ENCODE measurements around the gene DDX42. TPM values are rescaled to one million over a fixed set of nuclear protein-coding genes. Genes with fewer than 3 reads are reported as not detected.
A peak's percentile ranks its signal among the peaks of the same experiment; 100 is the strongest.

The DDX42 gene
- total and polyA plus RNA-seq, 2 of the 13 experiments (the other 11 are each of a cell fraction or from before 2014, with no cell fraction given): 87.2 to 92.9 TPM

DNA sequence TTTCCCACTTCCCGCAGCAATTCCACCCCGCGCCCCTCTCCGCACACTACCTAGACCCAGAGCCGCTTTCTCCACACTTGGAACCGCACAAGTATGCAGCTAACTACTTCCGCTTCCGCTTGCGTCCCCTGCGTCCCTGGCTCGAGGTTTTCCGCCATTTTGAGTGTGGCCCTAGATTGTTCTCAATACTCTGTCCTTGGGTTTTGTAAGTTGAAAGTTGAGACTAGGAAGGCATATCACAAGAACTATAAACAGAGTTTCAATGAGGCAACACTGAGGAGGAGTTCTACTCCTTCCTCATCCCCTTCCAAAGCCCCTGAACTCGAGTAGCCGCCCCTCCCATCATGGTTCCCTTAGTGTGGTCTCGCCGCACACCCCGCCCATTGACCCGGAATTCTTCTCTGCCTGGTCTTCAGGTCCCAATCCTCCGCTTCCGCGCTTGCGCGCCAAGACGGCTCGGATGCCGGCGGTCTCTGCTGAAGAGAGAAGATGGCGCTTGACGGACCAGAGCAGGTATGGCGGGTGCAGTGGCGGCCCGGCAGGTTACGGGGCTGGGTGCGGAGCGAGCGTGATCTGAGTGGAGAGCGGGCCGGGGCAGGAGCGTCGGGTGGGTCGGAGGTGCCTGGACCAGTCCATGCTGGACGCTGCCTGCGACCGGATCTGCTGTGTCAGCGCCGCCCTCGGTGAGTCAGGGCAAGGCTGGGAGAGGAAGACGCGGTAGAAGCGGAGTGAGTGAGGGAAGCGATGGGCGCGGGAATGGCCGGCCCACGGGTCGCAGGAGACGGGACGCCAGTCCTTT lies 53.2 kb downstream of the DDX42 start, which contains the start of the genes FTSJ3 and PSMC5 (continued):
- peak; percentile 90; the same call in 1 of the 2 replicates for TF ChIP-seq ZNF232 (CRISPR knock-in tag; IDR thresholded peaks at IDR 0.05; ENCODE audit: borderline replicate concordance)
- peak; percentile 94 for TF ChIP-seq ZNF343 (CRISPR knock-in tag; IDR thresholded peaks at IDR 0.05)
- TF ChIP-seq ZNF225 (CRISPR knock-in tag; IDR thresholded peaks at IDR 0.05): peak; percentile 91; the same call in 1 of the 2 replicates
- TF ChIP-seq, protein P1, sequence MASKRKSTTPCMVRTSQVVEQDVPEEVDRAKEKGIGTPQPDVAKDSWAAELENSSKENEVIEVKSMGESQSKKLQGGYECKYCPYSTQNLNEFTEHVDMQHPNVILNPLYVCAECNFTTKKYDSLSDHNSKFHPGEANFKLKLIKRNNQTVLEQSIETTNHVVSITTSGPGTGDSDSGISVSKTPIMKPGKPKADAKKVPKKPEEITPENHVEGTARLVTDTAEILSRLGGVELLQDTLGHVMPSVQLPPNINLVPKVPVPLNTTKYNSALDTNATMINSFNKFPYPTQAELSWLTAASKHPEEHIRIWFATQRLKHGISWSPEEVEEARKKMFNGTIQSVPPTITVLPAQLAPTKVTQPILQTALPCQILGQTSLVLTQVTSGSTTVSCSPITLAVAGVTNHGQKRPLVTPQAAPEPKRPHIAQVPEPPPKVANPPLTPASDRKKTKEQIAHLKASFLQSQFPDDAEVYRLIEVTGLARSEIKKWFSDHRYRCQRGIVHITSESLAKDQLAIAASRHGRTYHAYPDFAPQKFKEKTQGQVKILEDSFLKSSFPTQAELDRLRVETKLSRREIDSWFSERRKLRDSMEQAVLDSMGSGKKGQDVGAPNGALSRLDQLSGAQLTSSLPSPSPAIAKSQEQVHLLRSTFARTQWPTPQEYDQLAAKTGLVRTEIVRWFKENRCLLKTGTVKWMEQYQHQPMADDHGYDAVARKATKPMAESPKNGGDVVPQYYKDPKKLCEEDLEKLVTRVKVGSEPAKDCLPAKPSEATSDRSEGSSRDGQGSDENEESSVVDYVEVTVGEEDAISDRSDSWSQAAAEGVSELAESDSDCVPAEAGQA (IDR thresholded peaks at IDR 0.05; ENCODE audit: low read depth): peak; percentile 87
- TF ChIP-seq, protein P1 (CRISPR knock-in tag; IDR thresholded peaks at IDR 0.05; ENCODE audit: borderline replicate concordance): no peak
- no peak for TF ChIP-seq FOXP1 (IDR thresholded peaks at IDR 0.05)
- no peak for TF ChIP-seq FOXP1 (CRISPR knock-in tag; IDR thresholded peaks at IDR 0.05)
- TF ChIP-seq ELF3 (CRISPR knock-in tag; IDR thresholded peaks at IDR 0.05): peak; percentile 78; the same call in 1 of the 2 replicates
- peak; percentile 48; the same call in 1 of the 2 replicates for TF ChIP-seq ZNF24 (IDR thresholded peaks at IDR 0.05)
- peak; percentile 94; the same call in 1 of the 2 replicates for TF ChIP-seq ZBTB3 (CRISPR knock-in tag; IDR thresholded peaks at IDR 0.05; ENCODE audit: borderline replicate concordance, low read depth)
- TF ChIP-seq KDM6A (CRISPR knock-in tag; IDR thresholded peaks at IDR 0.05; ENCODE audit: low read depth): peak; percentile 13; the same call in 1 of the 2 replicates
- TF ChIP-seq, protein P2, sequence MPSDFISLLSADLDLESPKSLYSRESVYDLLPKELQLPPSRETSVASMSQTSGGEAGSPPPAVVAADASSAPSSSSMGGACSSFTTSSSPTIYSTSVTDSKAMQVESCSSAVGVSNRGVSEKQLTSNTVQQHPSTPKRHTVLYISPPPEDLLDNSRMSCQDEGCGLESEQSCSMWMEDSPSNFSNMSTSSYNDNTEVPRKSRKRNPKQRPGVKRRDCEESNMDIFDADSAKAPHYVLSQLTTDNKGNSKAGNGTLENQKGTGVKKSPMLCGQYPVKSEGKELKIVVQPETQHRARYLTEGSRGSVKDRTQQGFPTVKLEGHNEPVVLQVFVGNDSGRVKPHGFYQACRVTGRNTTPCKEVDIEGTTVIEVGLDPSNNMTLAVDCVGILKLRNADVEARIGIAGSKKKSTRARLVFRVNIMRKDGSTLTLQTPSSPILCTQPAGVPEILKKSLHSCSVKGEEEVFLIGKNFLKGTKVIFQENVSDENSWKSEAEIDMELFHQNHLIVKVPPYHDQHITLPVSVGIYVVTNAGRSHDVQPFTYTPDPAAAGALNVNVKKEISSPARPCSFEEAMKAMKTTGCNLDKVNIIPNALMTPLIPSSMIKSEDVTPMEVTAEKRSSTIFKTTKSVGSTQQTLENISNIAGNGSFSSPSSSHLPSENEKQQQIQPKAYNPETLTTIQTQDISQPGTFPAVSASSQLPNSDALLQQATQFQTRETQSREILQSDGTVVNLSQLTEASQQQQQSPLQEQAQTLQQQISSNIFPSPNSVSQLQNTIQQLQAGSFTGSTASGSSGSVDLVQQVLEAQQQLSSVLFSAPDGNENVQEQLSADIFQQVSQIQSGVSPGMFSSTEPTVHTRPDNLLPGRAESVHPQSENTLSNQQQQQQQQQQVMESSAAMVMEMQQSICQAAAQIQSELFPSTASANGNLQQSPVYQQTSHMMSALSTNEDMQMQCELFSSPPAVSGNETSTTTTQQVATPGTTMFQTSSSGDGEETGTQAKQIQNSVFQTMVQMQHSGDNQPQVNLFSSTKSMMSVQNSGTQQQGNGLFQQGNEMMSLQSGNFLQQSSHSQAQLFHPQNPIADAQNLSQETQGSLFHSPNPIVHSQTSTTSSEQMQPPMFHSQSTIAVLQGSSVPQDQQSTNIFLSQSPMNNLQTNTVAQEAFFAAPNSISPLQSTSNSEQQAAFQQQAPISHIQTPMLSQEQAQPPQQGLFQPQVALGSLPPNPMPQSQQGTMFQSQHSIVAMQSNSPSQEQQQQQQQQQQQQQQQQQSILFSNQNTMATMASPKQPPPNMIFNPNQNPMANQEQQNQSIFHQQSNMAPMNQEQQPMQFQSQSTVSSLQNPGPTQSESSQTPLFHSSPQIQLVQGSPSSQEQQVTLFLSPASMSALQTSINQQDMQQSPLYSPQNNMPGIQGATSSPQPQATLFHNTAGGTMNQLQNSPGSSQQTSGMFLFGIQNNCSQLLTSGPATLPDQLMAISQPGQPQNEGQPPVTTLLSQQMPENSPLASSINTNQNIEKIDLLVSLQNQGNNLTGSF (CRISPR knock-in tag; IDR thresholded peaks at IDR 0.05): peak; percentile 42; the same call in 1 of the 2 replicates
- peak; percentile 37; the same call in 1 of the 2 replicates for TF ChIP-seq ZNF616 (CRISPR knock-in tag; IDR thresholded peaks at IDR 0.05; ENCODE audit: low read depth)
- TF ChIP-seq, protein P3, sequence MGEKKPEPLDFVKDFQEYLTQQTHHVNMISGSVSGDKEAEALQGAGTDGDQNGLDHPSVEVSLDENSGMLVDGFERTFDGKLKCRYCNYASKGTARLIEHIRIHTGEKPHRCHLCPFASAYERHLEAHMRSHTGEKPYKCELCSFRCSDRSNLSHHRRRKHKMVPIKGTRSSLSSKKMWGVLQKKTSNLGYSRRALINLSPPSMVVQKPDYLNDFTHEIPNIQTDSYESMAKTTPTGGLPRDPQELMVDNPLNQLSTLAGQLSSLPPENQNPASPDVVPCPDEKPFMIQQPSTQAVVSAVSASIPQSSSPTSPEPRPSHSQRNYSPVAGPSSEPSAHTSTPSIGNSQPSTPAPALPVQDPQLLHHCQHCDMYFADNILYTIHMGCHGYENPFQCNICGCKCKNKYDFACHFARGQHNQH (CRISPR knock-in tag; IDR thresholded peaks at IDR 0.05): no peak
- TF ChIP-seq, protein P4, sequence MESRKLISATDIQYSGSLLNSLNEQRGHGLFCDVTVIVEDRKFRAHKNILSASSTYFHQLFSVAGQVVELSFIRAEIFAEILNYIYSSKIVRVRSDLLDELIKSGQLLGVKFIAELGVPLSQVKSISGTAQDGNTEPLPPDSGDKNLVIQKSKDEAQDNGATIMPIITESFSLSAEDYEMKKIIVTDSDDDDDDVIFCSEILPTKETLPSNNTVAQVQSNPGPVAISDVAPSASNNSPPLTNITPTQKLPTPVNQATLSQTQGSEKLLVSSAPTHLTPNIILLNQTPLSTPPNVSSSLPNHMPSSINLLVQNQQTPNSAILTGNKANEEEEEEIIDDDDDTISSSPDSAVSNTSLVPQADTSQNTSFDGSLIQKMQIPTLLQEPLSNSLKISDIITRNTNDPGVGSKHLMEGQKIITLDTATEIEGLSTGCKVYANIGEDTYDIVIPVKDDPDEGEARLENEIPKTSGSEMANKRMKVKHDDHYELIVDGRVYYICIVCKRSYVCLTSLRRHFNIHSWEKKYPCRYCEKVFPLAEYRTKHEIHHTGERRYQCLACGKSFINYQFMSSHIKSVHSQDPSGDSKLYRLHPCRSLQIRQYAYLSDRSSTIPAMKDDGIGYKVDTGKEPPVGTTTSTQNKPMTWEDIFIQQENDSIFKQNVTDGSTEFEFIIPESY (CRISPR knock-in tag; IDR thresholded peaks at IDR 0.05): 0 out of 2 replicates have a peak, but pooled peaks have one; percentile 47
